MG63 (cell line): ENCODE data around the gene CD300LB. TPM values are rescaled to one million over a fixed set of nuclear protein-coding genes. Genes with fewer than 3 reads are reported as not detected.
A peak's percentile ranks its signal among the peaks of the same experiment; 100 is the strongest.
"Not testable (repeated sequence)": the region's sequence is repeated elsewhere in the genome, so short reads cannot be mapped to it uniquely, and the experiment has no call there.

ENCODE experiments used
- DNase-seq: peaks from one replicate; pipeline ENCODE4 v3.0.0-alpha.2; 2020
- H3K27me3 ChIP-seq: fragments of 250-450 bp; sonication (Bioruptor Pico); 2 replicates; pipeline ENCODE4 v1.5.1; 2020; ENCODE audit warnings: mild to moderate bottlenecking, moderate library complexity
- H3K36me3 ChIP-seq: fragments of 250-450 bp; sonication (Bioruptor Pico); 2 replicates; pipeline ENCODE4 v1.5.1; 2020; ENCODE audit warnings: mild to moderate bottlenecking, moderate library complexity
- H3K4me3 ChIP-seq: fragments of 250-450 bp; sonication (Bioruptor Pico); 2 replicates; pipeline ENCODE4 v1.5.1; 2020; ENCODE audit warnings: mild to moderate bottlenecking, moderate library complexity
- H3K9me3 ChIP-seq: fragments of 250-450 bp; sonication (Bioruptor Pico); 2 replicates; pipeline ENCODE4 v1.5.1; 2020; ENCODE audit warnings: mild to moderate bottlenecking, moderate library complexity
- total RNA-seq: library from RNA; depleted of rRNA; stranded (reverse); fragments of >200 nt; shearing (Covaris generic); gene quantifications from 2 replicates; pipeline ENCODE4 v1.2.3, GENCODE V29; 2014; ENCODE audit warnings: low replicate concordance

CD300LB gene
- total RNA-seq, 1 experiment from 2014 or later, result not detected

DNA sequence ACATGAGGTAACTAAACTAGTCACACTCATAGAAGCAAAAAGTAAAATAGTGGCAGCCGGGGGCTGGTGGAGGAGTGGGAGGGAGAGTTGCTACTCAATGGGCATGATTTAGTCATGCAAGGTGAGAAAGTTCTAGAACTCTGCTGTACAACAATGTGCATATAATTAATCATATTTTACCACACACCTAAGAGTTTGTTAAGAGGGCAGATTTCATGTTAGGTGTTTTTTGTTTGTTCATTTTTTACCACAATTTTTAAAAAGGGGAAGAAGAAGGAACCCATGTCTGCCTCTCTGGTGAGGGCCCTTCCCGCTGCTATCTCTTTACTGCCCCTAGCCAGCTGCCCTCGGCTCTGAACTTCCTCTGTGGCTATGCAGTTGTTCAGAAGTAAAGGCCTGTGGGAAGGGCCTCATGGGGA, 11.2 kb downstream of the CD300LB start:
- no peak for DNase-seq
- Histone ChIP-seq H3K36me3 (no peaks in the 10 kb centered on the region), H3K9me3 (no peaks in the 10 kb centered on the region), H3K4me3 (no peak overlapping the region), H3K27me3 (no peaks in the 10 kb centered on the region)

DNA sequence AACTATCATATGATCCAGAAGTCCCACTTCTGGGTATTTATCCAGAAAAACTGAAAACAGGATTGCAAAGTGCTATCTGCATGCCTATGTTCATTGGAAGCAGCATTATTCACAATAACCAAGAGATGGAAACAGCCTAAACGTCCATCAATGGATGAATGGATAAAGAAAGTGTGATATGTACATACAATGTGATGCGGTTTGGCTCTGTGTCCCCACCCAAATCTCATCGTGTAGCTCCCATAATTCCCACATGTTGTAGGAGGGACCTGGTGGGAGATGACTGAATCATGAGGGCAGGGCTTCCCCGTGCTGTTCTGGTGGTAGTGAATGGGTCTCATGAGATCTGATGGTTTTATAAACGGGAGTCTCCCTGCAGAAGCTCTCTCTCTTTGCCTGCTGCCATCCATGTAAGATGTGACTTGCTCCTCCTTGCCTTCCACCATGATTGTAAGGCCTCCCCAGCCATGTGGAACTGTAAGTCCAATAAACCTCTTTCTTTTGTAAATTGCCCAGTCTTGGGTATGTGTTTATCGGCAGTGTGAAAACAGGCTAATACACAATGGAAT, 12.8 kb downstream of the CD300LB start:
- H3K27me3 ChIP-seq, H3K4me3 ChIP-seq, H3K9me3 ChIP-seq, H3K36me3 ChIP-seq, DNase-seq: not testable (repeated sequence)

DNA sequence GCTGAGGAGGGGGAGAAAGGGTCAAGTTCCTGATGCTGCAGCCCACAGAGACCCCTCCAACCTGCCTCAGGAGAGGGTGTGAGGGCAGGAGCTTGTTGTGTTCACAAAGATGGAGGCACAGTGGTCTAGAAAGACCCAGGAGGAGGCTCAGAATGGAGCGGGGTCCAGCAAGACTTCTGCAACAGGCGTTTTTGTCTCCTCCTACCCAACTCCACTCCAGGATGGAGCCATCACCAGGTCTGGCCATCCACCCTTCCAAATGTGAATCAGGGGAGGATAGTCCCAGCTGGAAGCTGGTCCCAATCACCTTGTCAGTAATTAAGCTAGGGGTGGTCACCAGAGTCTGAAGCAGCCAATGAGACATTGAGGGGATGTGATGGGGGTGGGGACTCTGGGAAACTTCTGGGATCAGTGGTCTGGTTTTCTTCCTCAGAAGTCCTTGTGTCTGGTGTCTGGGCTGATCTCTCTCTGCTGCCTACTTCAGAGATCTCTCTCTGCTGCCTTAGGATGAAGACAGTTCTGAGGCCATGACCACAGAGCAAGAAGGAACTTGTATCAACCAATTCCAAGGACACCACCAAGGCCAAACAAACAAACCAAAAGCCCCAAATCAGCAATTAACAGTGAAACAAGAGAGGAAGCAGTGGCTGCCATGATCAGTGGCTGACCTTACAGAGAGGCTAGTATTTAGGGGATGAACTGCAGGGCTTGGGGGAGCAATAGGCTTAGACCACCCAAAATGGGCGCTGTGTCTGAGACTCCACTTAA, 14.5 kb downstream of the CD300LB start:
- Histone ChIP-seq H3K9me3 (peaks cover 4% of the 10 kb centered on the region; the same call in 1 of the 2 replicates), H3K27me3 (no peaks in the 10 kb centered on the region), H3K4me3 (no peak overlapping the region), H3K36me3 (no peaks in the 10 kb centered on the region)
- DNase-seq, result no peak

DNA sequence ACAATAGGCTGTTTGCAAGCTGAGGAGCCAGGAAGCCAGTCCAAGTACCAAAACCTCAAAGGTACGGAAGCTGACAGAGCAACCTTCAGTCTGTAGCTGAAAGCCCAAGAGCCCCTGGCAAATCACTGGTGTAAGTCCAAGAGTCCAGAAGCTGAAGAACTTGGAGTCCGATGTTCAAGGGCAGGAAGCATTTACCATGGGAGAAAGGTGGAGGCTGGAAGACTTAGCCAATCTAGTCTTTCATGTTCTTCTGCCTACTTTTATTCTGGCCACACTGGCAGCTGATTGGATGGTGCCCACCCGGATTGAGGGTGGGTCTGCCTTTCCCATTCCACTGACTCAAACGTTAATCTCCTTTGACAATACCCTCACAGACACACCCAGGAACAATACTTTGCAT, 15.3 kb downstream of the CD300LB start:
- DNase-seq, result no peak
- no peak overlapping the region for H3K4me3 ChIP-seq
- peaks cover 4% of the 10 kb centered on the region; the same call in 1 of the 2 replicates for H3K9me3 ChIP-seq
- no peaks in the 10 kb centered on the region for H3K36me3 ChIP-seq
- no peaks in the 10 kb centered on the region for H3K27me3 ChIP-seq

DNA sequence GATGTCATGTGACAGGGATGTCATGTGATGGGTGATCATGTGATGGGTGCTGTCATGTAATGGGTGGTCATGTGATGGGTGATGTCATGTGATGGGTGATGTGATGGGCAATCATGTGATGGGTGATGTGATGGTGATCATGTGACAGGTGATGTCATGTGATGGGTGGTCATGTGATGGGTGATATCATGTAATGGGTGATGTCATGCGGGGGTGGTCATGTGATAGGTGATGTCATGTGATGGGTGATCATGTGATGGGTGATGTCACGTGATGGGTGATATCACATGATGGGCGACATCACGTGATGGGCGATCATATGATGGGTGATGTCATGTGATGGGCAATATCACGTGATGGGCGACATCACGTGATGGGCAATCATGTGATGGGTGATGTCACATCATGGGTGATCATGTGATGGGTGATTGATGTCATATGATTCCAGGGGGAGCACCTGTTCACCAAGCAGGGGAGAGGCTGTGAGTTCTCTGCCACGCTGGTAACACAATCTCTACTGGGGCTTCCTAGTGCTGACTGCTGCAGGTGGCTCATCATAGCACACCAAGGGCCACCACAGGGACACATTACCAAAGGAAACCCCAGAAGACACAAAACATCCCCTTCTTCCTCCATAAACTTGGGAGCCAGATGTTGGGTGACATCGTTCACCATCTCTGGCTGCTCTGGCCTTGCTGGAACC, 16.5 kb downstream of the CD300LB start:
- peak; percentile 17 for DNase-seq
- no peak overlapping the region for H3K4me3 ChIP-seq
- peaks cover 4% of the 10 kb centered on the region; the same call in 1 of the 2 replicates for H3K9me3 ChIP-seq
- H3K36me3 ChIP-seq, result no peaks in the 10 kb centered on the region
- H3K27me3 ChIP-seq, result no peaks in the 10 kb centered on the region

DNA sequence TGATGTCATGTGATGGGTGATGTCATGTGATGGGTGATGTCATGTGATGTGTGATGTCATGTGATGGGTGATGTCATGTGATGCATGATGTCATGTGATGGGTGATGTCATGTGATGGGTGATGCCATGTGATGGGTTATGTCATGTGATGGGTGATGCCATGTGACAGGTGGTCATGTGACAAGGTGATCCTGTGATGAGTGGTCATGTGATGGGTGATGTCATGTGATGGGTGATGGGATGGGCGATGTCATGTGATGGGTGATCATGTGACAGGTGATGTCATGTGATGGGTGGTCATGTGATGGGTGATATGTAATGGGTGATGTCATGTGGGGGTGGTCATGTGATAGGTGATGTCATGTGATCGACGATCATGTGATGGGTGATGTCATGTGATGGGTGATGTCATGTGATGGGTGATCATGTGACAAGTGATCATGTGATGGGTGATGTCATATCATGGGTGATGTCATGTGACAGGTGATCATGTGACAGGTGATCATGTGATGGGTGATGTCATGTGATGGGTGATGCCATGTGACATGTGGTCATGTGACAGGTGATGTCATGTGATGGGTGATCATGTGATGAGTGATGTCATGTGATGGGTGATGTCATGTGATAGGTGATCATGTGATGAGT, 17.2 kb downstream of the CD300LB start:
- Histone ChIP-seq H3K4me3 (no peak overlapping the region), H3K9me3 (peaks cover 4% of the 10 kb centered on the region; the same call in 1 of the 2 replicates), H3K27me3 (no peaks in the 10 kb centered on the region), H3K36me3 (no peaks in the 10 kb centered on the region)
- DNase-seq, result peak; percentile 12

DNA sequence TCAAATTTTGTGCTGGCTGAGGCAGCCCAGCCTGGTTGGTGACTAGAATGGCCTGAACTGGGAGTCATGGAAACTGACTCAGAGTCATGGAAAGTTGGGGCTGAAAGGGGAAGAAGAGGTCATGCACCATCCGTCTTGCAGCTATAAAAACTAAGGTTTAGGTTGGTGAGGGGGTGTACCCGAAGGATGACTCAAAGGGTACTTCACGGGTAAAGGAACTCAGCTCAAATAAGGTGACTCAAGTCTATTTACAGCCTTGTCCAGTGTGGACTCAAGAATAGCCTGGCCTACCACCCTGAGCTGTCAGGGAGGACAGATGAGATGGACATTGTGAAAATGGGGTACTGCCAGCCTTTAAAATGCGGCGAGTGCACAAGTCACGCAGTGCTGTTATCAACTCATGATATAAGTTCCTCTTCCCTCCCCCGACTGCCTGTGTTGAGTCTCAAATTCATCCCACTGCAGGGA, 18.6 kb downstream of the CD300LB start:
- peak; percentile 65 for DNase-seq
- Histone ChIP-seq H3K4me3 (no peak overlapping the region), H3K9me3 (peaks cover 6% of the 10 kb centered on the region), H3K36me3 (no peaks in the 10 kb centered on the region), H3K27me3 (no peaks in the 10 kb centered on the region)

DNA sequence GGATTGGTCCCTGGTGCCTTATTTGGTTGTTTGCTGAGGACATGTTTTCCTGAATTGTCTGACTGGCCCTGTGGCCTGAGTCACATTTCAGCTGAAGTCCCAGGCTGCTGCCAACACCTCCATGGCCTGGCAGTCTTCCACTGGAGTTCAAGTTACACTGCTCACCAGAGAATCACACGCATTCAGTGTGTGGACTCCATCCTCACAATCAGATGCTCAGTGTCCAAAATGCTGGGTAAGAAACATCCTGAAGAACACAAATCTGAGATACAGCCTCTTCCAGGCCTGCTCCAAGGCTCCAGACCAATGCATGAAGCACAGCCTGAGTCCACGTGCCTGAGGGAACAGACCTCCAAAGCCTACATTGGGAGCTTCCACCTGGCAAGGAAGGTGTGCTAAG, 19.2 kb downstream of the CD300LB start:
- no peaks in the 10 kb centered on the region for H3K27me3 ChIP-seq
- peak; percentile 75 for DNase-seq
- peaks cover 6% of the 10 kb centered on the region for H3K9me3 ChIP-seq

DNA sequence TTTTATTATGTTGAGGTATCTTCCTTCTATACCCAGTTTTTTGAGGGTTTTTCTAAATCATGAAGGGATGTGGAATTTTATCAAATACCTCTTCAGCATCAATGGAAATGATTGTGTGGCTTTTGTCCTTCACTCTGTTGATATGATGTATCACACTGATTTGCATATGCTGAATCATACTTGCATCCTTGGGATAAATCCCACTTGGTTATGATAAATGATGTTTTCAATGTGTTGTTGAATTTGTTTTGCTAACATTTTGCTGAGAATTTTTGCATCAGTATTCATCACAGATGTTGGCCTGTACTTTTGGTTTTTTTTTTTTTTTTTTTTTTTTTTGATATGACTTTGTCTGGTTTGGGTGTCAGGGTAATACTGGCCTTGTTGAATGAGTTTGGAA, 23.1 kb downstream of the CD300LB start:
- Histone ChIP-seq H3K9me3 (peaks cover 2% of the 10 kb centered on the region), H3K36me3 (no peaks in the 10 kb centered on the region), H3K27me3 (no peaks in the 10 kb centered on the region), H3K4me3 (no peak overlapping the region)
- DNase-seq, result no peak

More for the DNA sequence above, 19.2 kb downstream of the CD300LB start:
- no peaks in the 10 kb centered on the region for H3K36me3 ChIP-seq
- no peak overlapping the region for H3K4me3 ChIP-seq

DNA sequence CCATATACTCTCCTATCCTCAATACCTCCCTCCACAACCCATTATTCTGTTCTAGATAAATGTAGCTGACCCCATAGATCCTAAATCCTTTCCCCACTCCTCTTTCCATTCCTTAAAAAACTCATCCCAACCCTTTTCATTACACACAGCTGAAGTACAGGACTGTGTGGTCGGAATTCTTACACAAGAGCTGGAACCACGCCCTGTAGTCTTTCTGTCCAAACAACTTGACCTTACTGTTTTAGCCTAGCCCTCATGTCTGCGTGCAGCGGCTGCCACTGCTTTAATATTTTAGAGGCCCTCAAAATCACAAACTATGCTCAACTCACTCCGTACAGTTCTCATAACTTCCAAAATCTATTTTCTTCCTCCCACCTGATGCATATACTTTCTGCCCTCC, 27.3 kb downstream of the CD300LB start:
- not testable (repeated sequence) for H3K27me3 ChIP-seq, H3K36me3 ChIP-seq, H3K9me3 ChIP-seq, H3K4me3 ChIP-seq, DNase-seq

DNA sequence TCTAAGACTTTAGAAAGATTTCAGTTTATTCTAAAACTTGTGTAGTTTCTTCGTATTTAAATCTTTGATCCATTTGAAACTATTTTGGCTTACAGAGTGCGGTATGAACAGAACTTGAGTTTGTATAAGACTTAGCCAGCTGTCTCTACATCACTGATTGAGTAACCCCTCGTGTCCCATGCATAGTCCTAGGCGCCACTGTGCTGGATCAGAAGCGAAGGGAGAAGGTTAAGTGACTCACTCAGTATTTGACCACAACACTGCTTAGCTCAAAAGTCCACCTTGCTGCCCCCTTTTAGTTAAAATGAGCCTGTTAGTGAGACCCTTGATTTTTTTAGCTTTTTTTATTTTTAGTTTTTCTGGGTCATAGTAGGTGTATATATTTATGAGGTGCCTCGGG, 28.4 kb downstream of the CD300LB start:
- no peak for DNase-seq
- Histone ChIP-seq H3K36me3 (no peaks in the 10 kb centered on the region), H3K4me3 (no peak overlapping the region), H3K27me3 (no peaks in the 10 kb centered on the region; the same call in 1 of the 2 replicates), H3K9me3 (peaks cover under 1% of the 10 kb centered on the region; the same call in 1 of the 2 replicates)

DNA sequence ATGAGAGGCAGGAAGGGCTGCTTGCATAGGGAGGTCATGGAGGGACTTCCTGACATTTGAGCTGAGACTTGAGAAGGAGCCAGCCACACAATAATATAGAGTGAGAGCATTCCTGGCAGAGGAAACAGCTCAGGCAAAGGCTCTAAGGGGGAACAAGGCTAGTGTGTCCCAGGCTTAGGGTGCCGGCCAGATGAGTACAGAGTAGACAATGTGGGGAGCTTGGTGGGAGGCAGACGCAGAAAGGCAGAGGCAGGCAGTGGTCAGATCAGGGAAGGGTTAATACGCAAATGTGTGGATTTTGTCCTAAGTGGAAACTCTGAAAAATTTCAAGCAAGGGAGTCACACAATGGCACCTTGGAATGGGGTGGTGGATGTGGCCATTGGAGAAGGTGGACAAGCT, 31.3 kb downstream of the CD300LB start:
- no peak for DNase-seq
- no peaks in the 10 kb centered on the region for H3K36me3 ChIP-seq
- no peaks in the 10 kb centered on the region; the same call in 1 of the 2 replicates for H3K27me3 ChIP-seq
- H3K4me3 ChIP-seq, result no peak overlapping the region
- H3K9me3 ChIP-seq, result no peaks in the 10 kb centered on the region

DNA sequence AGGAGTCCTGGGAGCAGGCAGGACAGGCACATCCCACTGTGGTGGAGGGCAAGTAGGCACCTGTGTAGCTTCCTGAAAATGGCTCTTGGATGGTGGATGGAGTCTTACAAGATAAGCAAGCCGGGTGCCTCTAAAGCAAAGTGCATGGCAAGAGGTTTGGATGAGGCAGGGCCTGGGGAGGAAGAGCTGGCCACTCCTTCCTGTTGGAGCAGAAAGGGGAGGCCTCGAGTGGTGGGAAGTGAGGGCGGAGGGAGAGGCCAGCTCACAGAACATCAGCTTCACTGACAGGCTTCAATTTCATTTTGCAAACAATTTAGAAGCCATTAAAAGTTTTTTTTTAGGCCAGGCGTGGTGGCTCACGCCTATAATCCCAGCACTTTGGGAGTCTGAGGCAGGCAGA, 33.8 kb downstream of the CD300LB start:
- no peak for DNase-seq
- no peaks in the 10 kb centered on the region; the same call in 1 of the 2 replicates for H3K27me3 ChIP-seq
- H3K9me3 ChIP-seq, result no peaks in the 10 kb centered on the region
- H3K4me3 ChIP-seq, result no peak overlapping the region
- no peaks in the 10 kb centered on the region for H3K36me3 ChIP-seq

DNA sequence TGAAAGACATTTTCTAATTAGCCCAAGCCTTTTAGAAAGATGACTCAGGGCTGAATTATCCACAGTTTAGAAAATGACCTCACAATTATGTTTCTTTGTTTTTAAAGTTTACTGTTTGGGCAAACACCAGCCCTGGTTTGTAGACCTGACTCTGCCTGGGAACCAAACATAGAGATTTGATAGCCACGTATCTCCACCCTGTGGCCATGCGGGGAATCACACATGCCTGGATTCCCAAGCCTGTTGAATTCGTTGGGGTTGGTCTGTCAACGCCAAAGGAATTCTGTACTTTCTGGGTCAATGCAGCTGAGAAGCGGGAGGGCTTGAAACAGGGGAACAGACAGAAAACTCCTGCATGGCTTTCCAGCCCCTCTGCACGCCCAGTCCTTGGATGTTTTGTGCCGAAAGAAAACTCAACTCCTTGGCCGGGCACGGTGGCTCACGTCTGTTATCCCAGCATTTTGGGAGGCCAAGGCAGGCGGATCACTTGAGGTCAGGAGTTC, 37.9 kb downstream of the CD300LB start:
- peak; percentile 63 for DNase-seq
- Histone ChIP-seq H3K4me3 (no peak overlapping the region), H3K27me3 (no peaks in the 10 kb centered on the region; the same call in 1 of the 2 replicates), H3K36me3 (no peaks in the 10 kb centered on the region), H3K9me3 (no peaks in the 10 kb centered on the region)

DNA sequence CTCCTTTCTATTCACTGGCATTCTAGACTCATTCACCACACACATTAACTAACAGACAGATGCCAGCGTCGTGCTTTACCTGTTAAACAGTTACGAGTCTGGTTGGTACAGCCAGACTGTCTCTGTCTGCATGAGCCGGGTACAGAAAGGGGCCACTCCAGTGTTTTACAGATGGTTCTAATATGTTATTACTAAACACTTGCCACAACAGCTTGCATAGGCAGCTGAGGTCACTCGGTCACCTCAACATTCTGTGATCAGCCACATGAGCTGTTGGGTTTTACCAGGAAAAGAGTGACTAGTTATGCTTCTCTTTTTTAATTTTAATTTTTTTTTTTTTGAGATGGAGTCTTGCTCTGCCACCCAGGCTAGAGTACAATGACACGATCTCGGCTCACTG, 39.6 kb downstream of the CD300LB start:
- no peak for DNase-seq
- no peaks in the 10 kb centered on the region; the same call in 1 of the 2 replicates for H3K27me3 ChIP-seq
- no peaks in the 10 kb centered on the region for H3K9me3 ChIP-seq
- H3K36me3 ChIP-seq, result no peaks in the 10 kb centered on the region
- no peak overlapping the region for H3K4me3 ChIP-seq

DNA sequence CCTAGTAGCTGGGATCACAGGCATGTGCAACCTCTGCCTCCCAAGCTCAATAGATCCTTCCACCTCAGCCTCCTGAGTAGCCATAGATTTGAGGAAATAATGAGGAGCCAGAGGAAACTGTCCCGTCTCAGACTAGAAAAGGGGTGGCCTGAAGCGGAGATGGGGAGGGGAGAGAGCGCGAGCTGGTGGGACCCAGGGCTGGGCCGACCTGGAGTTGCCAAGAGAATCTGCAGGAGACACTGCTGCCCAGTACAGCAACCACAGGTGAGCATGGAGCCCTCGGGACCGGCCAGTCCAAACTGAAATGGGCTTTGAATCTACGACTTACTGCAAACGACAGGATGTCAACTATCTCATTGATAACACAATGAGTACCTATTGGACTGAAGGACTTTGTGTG, 40.6 kb downstream of the CD300LB start:
- Histone ChIP-seq H3K27me3 (no peaks in the 10 kb centered on the region; the same call in 1 of the 2 replicates), H3K36me3 (no peaks in the 10 kb centered on the region), H3K4me3 (no peak overlapping the region), H3K9me3 (no peaks in the 10 kb centered on the region)
- no peak for DNase-seq

DNA sequence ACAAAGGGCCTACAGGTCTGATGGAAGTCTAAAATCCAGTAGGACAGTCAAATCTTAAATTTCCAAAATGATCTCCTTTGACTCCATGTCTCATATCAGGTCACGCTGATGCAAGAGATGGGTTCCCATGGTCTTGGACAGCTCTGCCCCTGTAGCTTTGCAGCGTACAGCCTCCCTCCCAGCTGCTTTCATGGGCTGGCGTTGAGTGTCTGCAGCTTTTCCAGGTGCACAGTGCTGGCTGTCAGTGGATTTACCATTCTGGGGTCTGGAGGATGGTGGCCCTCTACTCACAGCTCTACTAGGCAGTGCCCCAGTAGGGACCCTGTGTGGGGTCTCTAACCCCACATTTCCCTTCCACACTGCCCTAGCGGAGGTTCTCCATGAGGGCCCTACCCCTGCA, 43.0 kb downstream of the CD300LB start:
- H3K36me3 ChIP-seq, H3K4me3 ChIP-seq, H3K9me3 ChIP-seq, H3K27me3 ChIP-seq, DNase-seq: not testable (repeated sequence)
